ENCODE results near the gene ETV7.
"Not testable (repeated sequence)": the region's sequence is repeated elsewhere in the genome, so short reads cannot be mapped to it uniquely, and the experiment has no call there.

Gene ETV7

GRCh38 chr6:36343109-36343680, 44.3 kb downstream of the ETV7 start:
- no peak for TF ChIP-seq CTCF (IDR thresholded peaks at IDR 0.05; ENCODE audit: insufficient read depth, low read depth, low read length, missing control alignments)
- DNase-seq (ENCODE audit: low read depth) = no peak
- no peak overlapping the region for H3K4me3 ChIP-seq (ENCODE audit: low read depth, low read length)

GRCh38 chr6:36340618-36341454, 46.6 kb downstream of the ETV7 start:
- TF ChIP-seq CTCF (IDR thresholded peaks at IDR 0.05; ENCODE audit: insufficient read depth, low read depth, low read length, missing control alignments) = peak; percentile 97
- H3K4me3 ChIP-seq (ENCODE audit: low read depth, low read length) = no peak overlapping the region
- DNase-seq (ENCODE audit: low read depth) = peak; percentile 78

DNA sequence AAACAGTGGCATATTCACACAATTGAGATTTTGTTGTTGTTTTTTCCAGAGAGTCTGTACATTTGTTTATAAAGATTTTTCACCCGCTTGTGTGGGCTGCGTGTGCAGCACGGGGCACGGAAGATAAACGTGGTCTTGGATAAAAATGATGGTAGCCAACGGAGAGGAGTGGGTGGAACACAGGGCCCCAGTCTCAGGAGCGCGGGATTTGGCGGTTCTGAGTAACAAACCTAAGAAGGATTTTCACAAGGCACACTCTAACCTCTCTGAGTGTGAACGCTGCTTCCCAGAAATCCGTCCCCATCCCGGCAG, 47.2 kb downstream of the ETV7 start:
- no peak for DNase-seq (ENCODE audit: low read depth)
- no peak for TF ChIP-seq CTCF (IDR thresholded peaks at IDR 0.05; ENCODE audit: insufficient read depth, low read depth, low read length, missing control alignments)
- H3K4me3 ChIP-seq (ENCODE audit: low read depth, low read length) = no peak overlapping the region

DNA sequence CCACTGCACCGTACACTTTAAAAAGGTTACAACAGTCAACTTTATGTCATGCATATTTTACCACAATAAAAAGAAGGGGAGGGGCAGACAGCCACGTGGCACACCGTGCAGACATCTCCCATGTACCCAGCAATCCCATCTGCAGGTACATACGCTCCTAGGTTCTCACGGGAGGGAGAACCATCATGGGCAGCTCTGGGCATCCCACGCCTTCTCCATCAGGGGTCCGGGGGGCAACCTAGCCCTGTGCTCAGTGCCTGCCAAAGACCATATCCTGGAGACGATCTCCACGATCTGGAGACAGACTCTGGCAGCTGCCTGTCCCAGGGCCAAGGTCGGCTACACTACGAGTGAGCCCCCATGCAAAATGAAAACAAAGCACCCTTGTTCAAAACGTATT, 48.3 kb downstream of the ETV7 start:
- no peak overlapping the region for H3K4me3 ChIP-seq (ENCODE audit: low read depth, low read length)
- no peak for DNase-seq (ENCODE audit: low read depth)
- no peak for TF ChIP-seq CTCF (IDR thresholded peaks at IDR 0.05; ENCODE audit: insufficient read depth, low read depth, low read length, missing control alignments)

DNA sequence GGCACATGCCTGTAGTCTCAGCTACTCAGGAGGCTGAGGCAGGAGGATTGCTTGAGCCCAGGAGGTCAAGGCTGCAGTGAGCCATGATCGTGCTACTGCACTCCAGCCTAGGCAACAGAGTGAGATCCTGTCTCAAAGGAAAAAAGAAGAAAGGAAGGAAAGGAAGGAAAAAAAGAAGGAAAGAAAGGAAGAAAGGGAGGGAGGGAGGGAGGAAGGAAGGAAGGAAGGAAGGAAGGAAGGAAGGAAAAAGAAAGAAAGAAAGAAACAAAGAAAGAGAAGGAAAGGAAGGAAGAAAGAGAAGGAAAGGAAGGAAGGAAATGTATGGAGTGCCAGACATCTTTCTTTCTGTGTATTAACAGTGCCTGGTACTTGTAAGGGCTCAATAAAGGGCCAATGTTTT, 49.2 kb downstream of the ETV7 start:
- DNase-seq (ENCODE audit: low read depth); H3K4me3 ChIP-seq (ENCODE audit: low read depth, low read length): not testable (repeated sequence)

DNA sequence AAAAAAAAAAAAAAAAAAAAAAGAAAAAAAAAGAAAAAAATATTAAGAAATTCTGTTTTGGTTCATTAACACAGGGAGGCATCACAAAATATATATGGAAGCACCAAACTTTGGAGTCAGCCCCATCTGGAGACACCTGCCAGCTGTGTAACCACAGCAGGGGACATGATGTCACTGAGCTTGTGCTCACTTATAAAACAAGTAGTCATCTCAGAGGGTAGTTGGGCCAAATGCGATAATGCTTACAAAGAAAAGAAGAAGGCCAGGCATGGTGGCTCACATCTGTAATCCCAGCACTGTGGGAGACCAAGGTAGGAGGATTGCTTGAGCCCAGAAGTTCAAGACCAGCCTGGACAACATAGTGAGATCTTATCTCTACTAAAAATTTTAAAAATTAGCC, 49.7 kb downstream of the ETV7 start:
- TF ChIP-seq CTCF (IDR thresholded peaks at IDR 0.05; ENCODE audit: insufficient read depth, low read depth, low read length, missing control alignments) = no peak
- no peak for DNase-seq (ENCODE audit: low read depth)
- no peak overlapping the region for H3K4me3 ChIP-seq (ENCODE audit: low read depth, low read length)

- no peak for TF ChIP-seq CTCF (IDR thresholded peaks at IDR 0.05; ENCODE audit: insufficient read depth, low read depth, low read length, missing control alignments)
- DNase-seq (ENCODE audit: low read depth) = peak; percentile 54
- H3K4me3 ChIP-seq (ENCODE audit: low read depth, low read length) = peak within 1 kb of the TSS; percentile 7; the same call in 1 of the 2 replicates
Observed at GRCh38 chr6:36336779-36337241, 50.7 kb downstream of the ETV7 start, which contains the start of gene BNIP5. Gene BNIP5 (minus strand): TSS chr6:36336888. CDS start chr6:36330690, 6,198 bp downstream.

Data from GM12865 (cell line).